CD1c-positive myeloid dendritic cell (primary cell): ENCODE data around the gene THAP3.

Source experiments
- DNase-seq: peaks from one replicate; pipeline ENCODE4 v3.0.0-alpha.2; 2016; ENCODE audit errors: extremely low spot score

Gene THAP3

GRCh38 chr1:6624710-6625583 is at the start of gene THAP3:
TSS of gene THAP3 (plus strand) at chr1:6624868. CDS start at chr1:6625219, 351 bp downstream.
- peak; percentile 89 for DNase-seq

- DNase-seq: no peak
Observed at GRCh38 chr1:6577831-6578525, 46.7 kb upstream of the THAP3 start.

GRCh38 chr1:6578624-6579373 is 45.9 kb upstream of the THAP3 start:
- DNase-seq: no peak

GRCh38 chr1:6579374-6580118 is 45.1 kb upstream of the THAP3 start, which contains the start of gene ZBTB48:
TSS of gene ZBTB48 (plus strand) at chr1:6579994. CDS start at chr1:6580610, 616 bp downstream.
- peak; percentile 99 for DNase-seq

- DNase-seq: peak; percentile 69
Observed at GRCh38 chr1:6580119-6580592, 44.5 kb upstream of the THAP3 start.

GRCh38 chr1:6580593-6581409 is 43.9 kb upstream of the THAP3 start:
- DNase-seq: peak; percentile 45

- peak; percentile 84 for DNase-seq
Observed at GRCh38 chr1:6581561-6582305, 42.9 kb upstream of the THAP3 start.

- DNase-seq: peak; percentile 28
Observed at GRCh38 chr1:6582370-6582769, 42.3 kb upstream of the THAP3 start.

GRCh38 chr1:6584126-6585080 is 40.3 kb upstream of the THAP3 start:
- DNase-seq: peak; percentile 22

GRCh38 chr1:6585081-6585722 is 39.5 kb upstream of the THAP3 start:
- DNase-seq: no peak

- no peak for DNase-seq
Observed at GRCh38 chr1:6585841-6586240, 38.8 kb upstream of the THAP3 start.

GRCh38 chr1:6586404-6586816 is 38.3 kb upstream of the THAP3 start:
- DNase-seq: no peak

GRCh38 chr1:6587261-6588005 is 37.2 kb upstream of the THAP3 start:
- DNase-seq: no peak

- no peak for DNase-seq
Observed at GRCh38 chr1:6588128-6588892, 36.4 kb upstream of the THAP3 start.

- peak; percentile 90 for DNase-seq
Observed at GRCh38 chr1:6588893-6589520, 35.7 kb upstream of the THAP3 start.

- no peak for DNase-seq
Observed at GRCh38 chr1:6590046-6590445, 34.6 kb upstream of the THAP3 start.
